GM21360 (cell line): Measurements from ENCODE around the gene RPL3.
"Not testable (repeated sequence)": the region's sequence is repeated elsewhere in the genome, so short reads cannot be mapped to it uniquely, and the experiment has no call there.

Source experiments
- ATAC-seq: cut with Tn5 transposase; IDR thresholded peaks from one replicate; pipeline ENCODE4 v1.9.1; 2021; ENCODE audit warnings: mild to moderate bottlenecking, moderate library complexity; ENCODE audit not compliant: unreplicated experiment

RPL3 gene

DNA sequence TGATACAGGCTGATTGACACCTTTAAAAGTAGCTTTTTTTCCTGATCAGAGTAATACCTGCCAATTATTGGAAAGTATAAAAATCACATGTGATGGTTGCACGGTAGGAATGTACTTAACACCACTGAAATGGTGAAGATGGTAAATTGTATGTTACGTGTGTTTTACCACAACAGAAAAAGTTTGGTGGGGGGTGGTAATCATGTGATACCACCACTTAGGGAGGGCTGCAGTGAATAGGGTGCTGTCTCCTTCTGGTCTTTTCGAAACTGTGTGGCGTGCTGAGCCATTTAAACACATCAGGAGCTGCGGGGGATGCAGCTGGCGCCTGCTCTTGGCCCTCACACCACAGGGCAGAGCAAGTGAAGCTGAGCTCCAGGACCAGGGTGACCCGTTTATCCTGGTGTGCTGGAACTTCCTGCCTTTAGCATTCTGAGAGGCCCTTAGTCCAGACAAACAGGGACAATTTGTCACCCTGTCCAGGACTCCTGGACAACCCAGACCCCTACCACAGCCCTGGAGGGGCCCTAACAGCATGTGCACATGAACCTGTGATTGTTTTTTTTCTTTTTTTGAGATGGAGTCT lies 33.0 kb upstream of the RPL3 start:
- no peak for ATAC-seq

DNA sequence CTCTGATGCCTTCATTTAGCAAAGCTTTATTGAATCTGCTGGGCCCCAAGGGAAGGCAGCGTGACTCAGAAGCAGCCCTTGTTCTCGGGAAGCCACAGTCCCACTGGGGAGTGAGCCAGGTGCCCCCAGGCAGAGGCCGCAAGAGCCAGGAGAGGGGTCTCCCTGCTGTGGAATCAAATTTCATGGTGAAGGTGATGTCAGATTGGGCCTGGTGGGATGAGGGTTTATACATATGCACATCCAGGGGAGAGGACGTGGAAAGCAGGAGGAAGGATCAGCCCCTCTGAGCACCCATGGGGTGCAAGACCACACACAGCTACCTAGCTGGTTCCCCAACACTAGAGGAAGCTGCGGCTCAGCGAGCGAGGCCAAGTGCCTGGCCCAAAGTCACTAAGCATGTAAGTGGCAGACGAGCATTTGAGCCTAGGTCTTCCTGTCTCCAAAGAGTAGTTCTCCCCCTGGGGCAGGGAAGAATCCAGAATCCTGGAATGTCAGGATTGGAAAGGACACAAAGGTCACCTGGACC lies 32.3 kb upstream of the RPL3 start:
- ATAC-seq, result no peak

DNA sequence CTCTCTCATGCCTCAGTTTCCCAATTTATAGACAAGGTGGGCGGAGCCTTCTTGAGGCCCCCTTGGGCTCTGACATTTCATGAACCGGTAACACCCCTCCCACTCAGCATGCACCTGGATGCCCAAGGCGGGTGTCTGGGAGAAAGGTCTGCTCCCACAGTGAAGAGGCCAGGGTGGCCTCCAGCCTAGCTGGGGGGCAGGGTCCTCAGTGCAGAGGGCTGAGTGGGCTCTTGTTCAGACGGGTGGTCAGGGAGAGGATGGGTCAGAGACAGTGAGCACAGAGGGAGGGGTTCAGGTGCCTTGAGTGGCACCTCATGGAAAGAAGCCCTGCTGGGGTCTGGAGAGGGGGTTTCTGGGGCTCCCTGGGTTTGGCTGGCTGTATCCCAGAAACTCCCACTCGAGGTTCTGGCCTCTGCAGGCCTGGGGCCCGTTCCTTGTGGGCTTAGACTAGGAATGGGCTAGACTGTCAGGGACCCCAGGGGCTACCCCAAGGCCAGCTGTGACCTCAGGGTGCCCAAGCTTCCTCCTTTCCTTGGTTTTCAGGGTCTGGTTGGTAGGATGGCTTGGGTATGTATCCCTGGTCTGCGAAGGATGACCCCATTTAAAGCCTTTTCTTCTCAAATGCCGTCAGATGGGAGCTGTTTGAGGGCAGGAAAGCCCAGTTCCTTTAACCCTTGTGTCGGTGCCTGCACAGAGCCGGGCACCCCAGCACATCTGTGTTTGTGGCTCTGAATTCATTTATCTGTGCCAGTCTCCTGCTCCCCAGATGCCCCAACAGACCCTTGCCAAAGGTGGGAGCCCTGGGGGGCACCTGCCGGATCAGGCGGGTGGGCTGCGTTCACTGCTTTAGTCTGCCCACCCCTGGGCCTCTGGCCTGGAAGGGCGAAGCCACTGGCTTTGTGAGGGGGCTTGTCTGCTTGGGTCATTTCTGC lies 31.6 kb upstream of the RPL3 start:
- no peak for ATAC-seq

DNA sequence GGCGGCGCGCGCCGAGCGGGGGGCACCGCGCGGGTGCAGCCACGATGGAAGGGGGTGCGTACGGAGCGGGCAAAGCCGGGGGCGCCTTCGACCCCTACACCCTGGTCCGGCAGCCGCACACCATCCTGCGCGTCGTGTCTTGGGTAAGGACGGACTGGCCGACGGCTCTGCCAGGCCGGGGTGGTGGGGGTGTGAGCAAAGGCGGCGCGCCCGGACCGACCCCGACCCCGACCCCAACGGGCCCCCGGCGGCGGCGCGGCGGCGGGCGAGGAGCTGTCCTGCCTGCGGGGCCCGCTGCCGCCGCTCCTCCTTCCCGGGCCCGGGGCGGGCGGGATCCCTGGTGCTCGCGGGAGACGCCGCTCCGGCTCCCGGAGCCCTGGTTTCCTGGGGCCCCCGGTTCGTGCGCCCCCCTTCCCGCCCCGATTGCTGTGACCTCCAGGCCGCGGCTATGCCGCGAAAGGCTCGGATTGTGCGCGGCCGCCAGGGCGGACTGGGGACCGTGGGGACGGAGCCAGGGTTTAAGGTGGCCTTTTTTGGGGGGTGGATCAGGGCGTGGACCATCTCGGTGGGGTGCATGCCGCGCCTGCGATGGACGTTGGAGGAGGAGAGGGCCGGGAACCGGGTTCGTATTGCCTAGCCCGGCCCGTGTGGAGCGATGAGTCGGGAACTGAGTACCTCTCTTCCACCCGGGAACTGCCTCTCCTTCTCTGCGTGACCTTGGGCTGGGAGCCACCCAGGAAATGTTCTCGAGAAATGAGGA lies 30.7 kb upstream of the RPL3 start, which contains the start of gene SYNGR1:
TSS of gene SYNGR1 (plus strand) at position 25 of the 760 bp plus-strand sequence. CDS start at position 45, 20 bp downstream.
- ATAC-seq, result no peak

DNA sequence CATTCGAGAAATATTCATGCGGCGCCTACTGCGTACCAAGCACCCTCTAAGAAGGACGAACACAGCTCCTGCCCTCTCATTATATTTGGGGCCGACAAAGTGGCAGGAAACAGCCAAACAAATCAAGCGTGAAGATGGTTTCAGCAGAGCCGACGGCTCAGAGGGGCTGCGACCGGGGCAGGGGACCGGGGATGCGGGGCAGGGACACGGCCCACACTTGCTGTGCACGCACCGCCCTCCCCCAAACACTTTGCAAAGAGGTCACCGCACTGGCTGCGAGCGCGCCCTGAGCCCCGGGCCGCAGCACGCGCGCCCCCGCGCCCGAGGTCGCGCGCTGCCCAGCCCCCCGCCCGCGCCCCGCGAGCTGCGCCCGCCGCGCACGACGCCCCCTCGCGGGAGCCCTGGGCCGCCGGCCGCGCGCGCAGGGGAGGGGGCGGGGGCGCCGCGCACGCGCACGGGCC lies 30.1 kb upstream of the RPL3 start:
- no peak for ATAC-seq

DNA sequence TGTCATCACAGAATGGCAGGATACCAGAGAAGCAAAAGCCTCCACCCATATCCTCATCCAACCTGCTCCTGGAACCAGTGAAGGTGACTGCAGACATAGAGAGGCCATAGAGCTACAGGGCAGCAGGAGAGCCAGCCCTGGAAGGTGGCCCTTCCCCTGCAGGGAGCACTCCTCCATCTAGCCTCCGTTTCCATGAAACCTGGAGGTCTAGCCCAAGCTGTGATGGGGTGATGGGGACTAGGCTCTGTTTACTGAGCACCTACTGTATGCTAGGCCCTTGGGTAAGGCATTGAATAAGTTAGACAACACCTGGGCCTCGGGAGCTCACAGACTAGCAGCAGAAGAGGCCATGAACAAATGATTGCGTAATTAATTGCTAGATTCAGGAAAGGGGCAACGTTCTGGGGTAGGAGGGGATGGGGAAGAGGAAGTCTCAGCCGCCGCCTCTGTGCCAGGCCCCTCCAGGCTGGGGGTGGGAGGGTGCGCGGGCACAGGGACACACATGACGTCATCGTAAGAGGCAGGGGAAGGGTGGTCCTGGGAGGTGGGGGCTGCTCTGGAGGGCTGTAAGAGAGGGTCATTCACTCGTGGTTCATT lies 29.6 kb upstream of the RPL3 start:
- ATAC-seq, result no peak

DNA sequence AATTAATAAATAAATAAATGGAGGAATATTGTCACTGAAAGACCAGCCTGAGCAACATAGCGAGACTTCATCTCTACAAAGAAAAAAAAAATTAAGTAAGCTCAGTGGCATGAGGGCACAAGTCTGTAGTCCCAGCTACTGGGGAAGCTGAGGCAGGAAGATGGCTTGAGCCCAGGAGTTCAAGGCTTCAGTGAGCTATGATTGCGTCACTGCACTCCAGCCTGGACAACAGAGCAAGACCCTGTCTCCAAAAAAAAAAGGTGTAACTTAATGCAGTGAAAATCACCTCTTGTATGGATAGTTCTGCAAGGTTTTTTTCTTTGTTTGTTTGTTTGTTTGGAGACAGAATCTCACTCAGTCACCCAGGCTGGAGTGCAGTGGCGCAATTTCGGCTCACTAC lies 25.8 kb upstream of the RPL3 start:
- ATAC-seq, result no peak

DNA sequence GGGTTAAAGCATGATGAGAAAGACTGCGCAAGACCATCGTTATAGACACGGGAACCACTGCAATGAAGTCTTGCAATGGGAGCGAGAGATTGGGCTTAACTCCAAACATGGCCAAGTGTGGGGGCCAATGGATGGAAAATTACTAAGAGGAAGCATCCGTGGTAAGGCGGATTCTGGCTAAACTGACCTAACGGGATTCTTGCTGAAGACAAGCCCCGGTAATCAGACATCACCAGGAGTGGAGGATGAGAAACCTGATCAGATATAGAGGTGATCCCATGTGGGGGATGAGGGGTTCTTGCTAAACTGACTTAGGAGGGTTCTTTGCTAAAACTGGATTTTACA lies 24.6 kb upstream of the RPL3 start:
- no peak for ATAC-seq

DNA sequence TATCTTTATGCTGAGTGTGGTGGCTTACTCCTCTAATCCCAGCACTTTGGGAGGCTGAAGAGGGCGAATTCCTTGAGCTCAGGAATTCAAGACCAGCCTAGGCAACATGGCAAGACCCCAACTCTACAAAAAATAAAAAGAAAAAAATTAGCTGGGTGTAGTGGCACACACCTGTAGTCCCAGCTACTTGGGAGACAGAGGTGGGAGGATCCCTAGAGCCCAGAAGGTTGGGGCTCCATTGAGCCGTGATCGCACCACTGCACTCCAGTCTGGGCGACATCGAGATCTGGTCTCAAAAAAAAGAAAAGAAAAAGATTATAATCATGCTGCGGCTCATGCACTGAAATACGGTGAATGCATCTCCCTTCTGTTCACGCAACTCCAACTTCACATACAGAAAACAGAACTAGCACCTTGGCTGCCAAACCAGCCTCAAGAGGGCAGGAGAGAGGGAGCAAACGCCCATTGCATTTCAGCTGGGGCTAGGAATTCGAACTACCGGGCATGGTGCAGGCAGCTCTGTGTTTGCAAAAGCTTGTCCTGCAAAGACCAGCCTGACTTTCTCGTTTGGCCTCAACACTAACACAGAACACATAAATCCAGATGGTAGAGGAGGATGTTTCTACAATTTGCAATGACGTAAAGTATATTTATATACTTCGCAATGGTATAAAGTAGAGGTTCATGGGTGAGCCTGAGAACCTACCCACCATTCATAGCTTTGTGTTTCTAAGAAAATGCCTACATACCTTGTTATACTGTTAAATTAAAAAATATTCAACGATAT lies 24.0 kb upstream of the RPL3 start:
- ATAC-seq, result no peak

DNA sequence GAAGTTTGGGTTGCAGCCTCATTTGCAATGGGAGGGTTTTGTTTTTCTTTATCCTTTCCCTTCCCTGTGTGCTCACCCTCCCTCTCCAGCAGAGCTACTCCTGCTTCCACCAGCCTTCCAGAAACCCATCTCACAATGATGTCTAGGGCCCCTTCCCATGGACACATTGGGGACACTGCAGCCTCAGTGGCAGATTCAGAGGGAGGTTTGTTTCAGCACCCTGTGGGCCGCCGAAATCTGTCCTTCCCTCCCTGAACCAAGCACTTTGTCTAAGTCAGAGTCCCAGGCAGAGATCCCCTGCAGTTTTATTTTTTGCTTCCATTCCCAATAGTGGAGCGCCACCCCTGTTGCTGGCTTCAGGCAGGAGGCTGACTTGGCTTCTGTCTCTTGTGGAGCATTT lies 21.8 kb upstream of the RPL3 start:
- ATAC-seq, result no peak

DNA sequence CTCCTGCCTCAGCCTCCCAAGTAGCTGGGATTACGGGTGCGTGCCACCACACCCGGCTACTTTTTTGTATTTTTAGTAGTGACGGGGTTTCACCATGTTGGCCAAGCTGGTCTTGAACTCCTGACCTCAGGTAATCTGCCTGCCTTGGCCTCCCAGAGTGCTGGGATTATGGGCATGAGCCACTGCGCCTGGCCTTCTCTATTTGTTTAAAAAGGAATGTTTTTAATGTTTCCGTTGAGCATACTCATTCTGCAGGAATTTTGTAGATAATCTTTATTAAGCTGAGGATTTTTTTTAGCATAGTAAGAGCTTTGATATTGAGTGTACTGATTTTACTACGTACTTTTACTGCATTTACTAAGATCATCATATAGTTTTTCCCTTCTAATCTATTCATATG lies 20.4 kb upstream of the RPL3 start:
- ATAC-seq, result not testable (repeated sequence)

DNA sequence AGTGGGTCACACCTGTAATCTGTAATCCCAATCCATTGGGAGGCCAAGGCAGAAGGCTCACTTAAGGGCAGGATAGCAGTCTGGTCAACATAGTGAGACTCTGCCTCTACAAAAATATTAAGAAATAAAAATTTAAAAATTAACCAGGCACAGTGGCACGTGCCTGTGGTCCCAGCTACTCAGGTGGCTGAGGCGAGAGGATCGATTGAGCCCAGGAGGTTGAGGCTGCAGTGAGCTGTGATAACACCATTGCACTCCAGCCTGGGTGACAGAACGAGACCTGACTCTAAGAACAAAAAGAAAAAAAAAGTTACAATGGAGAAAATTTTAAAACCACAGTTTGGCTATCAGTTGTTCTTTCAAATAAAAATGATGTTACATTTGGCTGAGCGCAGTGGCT lies 17.0 kb upstream of the RPL3 start:
- ATAC-seq, result no peak

DNA sequence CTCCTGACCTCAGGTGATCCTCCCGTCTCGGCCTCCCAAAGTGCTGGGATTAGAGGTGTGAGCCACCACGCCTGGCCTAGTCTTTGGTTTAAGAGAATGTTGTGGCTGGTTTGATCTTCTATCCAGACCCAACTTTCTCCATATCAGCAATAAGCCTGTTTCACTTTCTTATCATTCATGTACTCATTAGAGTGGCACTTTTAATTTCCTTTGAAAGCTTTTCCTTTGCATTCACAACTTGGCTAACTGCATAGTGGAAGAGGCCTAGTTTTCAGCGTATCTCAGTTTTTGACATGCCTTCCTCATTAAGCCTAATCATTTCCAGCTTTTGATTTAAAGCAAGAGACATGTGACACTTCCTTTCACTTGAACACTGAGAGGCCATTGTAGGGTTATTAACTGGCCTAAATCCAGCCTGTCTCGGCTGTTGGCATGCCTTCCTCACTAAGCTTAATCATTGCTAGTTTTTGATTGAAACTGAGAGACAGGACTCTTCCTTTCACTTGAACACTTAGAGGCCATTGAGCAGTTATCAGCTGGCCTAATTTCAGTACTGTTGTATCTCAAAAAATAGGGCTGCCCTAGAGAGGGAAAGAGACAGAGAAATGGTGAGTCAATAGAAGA lies 13.1 kb upstream of the RPL3 start:
- ATAC-seq, result no peak

DNA sequence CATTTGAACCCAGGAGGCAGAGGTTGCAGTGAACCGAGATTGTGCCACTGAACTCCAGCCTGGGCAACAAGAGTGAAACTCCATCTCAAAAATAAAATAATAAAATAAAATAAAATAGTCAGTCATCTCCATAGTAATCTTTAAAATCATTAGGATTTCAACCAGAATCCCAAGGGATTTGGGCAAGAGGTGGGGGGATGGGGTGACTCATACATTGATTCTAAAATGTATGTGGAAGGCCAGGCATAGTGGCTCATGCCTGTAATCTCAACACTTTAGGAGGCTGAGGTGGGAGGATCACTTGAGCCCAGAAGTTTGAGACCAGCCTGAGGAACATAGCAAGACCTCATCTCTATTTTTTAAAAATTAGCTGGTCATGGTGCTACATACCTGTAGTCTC lies 11.1 kb upstream of the RPL3 start:
- ATAC-seq, result not testable (repeated sequence)

DNA sequence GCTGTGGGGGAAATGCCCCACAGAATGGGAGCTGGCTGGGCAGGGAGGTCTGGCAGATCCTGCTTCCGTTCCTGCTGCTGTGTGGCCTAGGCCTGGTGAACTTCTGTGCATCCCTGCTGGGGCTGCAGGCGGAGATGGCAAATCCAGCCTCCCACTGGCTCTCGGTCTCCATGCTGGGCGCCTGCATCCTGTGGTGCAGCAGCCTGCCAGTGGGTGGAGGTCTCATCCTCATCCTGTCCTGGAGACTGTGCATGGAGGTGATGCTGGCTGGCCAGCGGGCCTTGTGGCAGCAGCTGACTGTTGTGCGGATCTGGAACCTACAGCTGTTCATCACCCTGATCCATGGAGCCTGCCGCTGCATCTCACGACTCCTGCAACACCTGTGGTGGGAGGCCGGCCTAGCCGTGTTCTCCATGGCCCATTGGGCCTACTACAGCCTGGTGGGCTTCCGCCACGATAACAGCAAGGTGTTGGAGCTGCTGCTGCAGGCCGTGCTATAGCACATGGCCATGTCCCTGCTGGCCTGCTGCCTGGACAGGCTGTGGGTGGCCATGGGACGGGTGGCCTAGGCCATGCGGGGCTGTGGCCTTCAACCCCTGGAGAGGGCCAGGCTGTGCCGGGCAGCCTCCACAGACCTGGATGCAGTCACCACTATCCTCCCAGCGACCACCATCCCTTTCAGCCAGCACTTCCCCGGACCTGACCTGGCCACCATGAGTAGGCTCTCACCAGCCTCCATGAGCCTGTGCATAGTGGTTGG lies 8.8 kb upstream of the RPL3 start:
- ATAC-seq, result no peak

DNA sequence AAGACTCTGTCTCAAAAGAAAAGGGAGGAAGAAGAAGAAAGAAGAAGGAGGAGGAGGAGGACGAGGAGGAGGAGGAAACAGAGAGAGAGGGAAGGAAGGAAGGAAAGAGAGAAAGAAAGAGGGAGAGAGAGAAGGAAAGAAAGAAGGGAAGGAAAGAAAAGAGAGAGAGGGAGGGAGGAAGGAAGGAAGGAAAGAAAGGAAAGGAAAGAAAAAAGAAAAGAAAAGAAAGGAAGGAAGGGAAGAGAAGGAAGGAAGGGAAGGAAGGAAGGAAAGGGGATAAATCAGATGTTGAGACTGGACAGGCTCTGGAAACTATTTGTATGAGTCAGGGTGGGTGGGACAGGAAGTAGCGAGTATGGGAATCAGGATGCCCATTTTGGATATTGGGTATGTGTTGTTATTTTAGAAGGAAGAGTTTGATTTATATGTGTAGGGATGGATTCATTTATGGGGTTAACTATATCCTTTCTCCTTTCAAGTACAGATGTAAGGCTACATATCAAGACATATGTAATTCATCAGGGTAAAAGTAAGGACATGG lies 6.0 kb upstream of the RPL3 start:
- no peak for ATAC-seq

DNA sequence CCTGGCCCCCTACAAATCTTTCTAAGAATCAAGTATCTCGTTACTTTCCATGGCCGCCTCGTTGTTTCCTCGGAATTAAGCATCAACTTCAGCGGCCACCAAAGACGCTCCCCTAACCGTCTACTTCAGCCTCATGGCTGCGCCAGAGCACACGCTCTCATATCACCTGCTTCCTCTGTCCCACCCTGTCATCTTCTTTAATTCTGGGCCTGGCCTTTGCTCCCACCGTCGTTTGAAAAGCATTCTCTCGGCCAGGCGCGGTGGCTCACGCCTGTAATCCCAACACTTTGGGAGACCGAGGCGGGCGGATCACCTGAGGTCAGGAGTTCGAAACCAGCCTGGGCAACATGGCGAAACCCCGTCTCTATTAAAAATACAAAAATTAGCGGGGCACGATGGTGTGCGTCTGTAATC lies 1.2 kb upstream of the RPL3 start:
- ATAC-seq, result not testable (repeated sequence)

DNA sequence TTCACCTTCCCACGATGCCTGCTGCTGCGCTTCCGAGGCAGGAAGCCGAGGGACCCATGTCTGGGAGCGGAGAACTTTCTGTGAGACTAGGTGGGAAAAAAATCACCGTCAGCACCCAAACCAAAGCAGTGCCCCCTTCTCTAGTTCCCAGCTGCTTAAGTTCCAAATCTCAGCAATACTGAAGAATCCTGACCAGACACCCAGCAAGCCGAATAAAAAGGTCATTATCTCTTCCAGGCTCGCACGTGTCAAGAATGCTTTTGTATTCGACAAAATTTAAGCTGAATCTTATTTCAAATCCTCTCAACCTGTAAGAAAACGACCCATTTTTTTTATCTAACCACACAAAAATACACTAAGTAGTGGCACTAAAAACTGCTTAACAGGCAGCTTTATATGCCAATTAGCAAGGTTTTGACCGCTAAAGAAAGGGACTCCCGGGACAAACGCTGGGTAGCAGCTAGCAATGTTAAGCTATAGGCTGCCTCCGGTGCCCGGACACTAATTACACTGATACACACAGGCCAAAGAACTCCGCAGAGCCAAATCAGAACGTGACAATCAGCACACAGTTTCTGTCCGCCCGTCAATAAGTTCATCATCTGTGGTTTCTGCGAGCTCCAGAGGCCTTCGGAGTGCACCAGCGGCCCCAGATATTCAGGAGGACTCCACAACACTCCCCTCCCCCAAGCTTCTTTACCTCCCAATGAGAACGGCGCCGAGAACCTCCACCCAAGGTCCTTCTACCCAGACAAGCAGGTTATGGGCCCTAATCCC lies 728 bp downstream of the RPL3 start:
- ATAC-seq, result no peak
